ENCODE measurements around the gene CASP2.

CASP2 gene

GRCh38 chr7:143299346-143299745 lies 11.2 kb downstream of the CASP2 start:
- no peak for DNase-seq

DNA sequence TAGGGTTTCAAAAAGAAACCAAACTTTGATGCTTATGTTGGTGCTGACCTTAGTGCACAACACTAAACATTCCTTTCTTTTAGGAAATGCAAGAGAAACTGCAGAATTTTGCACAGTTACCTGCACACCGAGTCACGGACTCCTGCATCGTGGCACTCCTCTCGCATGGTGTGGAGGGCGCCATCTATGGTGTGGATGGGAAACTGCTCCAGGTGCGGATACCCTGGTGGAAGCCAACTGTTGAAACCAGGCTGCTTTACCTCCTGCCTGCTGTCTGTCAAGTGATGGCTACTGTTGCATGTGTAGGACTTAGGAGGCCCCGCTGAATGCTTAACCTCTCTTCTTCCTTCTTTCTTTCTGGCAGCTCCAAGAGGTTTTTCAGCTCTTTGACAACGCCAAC lies 11.7 kb downstream of the CASP2 start:
- DNase-seq = no peak

DNA sequence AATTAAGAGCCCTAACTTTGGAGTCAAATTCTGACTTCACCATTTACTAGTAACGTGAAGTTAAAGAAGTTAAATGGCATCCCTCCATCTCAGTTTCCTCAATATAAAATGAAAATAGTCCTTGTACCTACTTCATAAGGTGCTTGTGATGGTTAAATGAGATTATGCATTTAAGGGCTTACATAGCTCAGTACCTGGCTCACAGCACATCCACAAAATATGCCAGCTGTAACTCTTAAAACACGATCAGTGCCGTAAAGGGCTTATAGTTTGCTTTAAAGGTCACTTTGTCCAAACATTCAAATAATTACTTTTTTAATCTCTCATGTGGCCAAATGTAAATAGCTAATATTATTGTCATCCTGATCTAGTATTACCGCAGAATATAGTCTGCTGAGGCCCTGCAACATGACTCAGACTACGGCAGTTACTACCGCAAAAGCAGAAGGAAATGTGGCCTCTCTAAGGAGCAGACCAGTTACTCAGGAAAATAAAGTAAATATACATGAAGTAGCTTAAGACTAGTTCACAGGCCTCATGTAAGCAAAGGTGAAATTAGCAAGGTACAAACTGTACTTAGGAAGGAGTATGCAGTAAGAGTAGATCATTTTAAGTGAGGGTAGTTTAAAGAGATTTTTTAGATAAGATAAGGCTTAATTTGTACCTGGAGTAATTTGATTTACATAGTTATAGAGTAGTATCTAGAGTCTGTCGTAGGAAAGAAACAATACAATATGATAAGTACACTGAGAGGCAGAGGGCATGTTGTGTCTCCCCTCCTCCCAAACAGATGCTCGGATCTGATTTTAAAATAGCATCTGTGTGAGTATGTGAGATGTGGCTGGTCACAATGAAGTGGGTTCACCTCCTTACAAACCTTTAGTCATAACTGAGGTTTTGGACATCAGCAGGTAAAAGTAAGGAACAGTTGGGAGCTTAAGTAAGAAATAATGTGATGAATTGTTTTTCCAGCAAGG lies 13.1 kb downstream of the CASP2 start:
- DNase-seq = no peak

DNA sequence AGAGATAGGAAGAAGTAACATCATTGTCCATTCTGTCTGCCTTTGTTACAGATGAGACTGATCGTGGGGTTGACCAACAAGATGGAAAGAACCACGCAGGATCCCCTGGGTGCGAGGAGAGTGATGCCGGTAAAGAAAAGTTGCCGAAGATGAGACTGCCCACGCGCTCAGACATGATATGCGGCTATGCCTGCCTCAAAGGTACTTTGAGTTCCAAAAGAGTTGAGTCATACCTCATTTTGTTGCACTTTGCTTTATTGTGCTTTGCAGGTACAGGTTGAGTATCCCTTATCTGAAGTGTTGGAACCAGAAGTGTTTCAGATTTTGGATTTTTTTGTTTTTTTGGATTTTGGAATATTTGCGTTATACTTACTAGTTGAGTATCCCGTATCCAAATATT lies 15.6 kb downstream of the CASP2 start:
- DNase-seq = no peak

DNA sequence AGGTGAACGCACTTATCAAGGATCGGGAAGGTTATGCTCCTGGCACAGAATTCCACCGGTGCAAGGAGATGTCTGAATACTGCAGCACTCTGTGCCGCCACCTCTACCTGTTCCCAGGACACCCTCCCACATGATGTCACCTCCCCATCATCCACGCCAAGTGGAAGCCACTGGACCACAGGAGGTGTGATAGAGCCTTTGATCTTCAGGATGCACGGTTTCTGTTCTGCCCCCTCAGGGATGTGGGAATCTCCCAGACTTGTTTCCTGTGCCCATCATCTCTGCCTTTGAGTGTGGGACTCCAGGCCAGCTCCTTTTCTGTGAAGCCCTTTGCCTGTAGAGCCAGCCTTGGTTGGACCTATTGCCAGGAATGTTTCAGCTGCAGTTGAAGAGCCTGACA lies 16.8 kb downstream of the CASP2 start:
- no peak for DNase-seq

DNA sequence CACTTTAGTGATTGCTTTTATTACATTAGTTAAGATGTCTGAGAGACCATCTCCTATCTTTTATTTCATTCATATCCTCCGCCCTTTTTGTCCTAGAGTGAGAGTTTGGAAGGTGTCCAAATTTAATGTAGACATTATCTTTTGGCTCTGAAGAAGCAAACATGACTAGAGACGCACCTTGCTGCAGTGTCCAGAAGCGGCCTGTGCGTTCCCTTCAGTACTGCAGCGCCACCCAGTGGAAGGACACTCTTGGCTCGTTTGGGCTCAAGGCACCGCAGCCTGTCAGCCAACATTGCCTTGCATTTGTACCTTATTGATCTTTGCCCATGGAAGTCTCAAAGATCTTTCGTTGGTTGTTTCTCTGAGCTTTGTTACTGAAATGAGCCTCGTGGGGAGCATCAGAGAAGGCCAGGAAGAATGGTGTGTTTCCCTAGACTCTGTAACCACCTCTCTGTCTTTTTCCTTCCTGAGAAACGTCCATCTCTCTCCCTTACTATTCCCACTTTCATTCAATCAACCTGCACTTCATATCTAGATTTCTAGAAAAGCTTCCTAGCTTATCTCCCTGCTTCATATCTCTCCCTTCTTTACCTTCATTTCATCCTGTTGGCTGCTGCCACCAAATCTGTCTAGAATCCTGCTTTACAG lies 17.4 kb downstream of the CASP2 start:
- DNase-seq = no peak

DNA sequence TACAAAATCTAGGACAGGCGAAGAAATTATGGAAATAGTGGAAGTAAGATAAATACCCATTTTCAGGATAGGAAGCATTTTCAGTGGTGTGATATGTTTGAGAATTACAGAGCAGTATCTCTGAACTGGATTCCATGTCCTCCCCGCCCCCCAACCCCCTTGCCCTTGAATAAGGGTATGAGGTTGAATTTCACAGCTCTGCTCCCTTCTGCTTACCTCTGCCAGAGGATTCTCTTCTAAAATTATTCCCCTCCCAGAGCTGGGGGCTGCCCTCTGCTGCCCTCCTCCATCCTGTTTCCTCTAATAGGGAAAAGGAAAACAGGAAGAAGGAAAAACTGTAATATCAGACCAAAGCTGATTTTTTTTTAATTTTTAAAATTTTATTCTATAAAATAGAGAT lies 20.5 kb downstream of the CASP2 start:
- no peak for DNase-seq

DNA sequence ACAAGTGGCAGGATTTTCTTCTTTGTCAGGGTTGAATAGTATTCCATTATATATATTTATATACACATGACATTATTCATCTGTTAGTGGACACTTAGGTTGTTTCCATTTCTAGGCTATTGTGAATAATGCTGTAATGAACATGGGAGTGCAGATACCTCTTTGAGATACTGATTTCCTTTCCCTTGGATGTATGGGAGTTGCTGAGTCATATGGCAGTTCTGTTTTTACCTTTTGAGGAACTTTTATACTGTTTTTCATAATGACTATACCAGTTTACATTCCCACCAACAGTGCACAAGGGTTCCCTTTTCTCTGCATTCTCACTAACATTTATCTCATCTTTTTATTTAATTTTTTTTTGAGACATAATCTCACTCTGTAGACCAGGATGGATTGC lies 26.0 kb downstream of the CASP2 start:
- no peak for DNase-seq

- no peak for DNase-seq
These were observed 27.6 kb downstream of the CASP2 start, which contains the start of gene CLCN1 for GRCh38 chr7:143315776-143316175. Gene CLCN1 (plus strand): TSS chr7:143316111. CDS start chr7:143316213, 102 bp downstream.

- no peak for DNase-seq
These were observed 28.3 kb downstream of the CASP2 start for GRCh38 chr7:143316492-143316891.

DNA sequence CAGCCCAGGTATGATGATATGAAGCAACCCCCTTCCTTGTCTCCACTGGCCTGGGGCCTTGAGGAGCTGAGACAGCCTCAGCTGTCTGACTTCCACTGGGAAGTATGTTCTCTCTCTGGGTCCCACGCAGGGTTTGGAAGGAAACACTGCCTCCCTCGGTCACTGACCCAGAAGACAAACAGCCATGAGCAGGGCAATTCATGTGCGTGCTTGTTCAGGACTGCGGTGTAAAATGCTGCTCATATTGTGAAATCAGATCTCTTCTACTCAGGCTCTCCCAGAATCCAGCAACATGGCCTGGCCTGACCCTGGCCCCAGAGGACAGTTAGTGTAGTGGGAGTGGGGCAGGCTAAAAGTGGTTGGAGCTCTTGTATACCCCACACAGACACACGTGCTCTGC lies 30.5 kb downstream of the CASP2 start:
- DNase-seq = no peak

DNA sequence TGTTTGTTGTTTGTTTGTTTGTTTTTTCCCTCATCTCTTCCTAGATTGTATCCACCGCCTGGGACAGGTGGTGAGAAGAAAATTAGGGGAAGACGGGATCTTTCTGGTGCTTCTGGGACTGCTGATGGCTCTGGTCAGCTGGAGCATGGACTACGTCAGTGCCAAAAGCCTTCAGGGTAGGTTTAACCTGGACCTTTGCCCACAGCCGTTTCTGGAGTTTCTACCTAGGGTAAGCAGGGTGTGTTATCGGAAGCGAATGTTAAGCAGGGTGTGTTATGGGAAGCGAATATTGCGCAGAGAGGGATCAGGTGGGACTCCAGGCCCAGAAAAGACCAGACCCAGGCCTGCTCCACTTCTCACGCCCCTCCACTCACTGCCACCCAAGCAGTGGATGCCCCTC lies 32.5 kb downstream of the CASP2 start:
- DNase-seq = no peak

DNA sequence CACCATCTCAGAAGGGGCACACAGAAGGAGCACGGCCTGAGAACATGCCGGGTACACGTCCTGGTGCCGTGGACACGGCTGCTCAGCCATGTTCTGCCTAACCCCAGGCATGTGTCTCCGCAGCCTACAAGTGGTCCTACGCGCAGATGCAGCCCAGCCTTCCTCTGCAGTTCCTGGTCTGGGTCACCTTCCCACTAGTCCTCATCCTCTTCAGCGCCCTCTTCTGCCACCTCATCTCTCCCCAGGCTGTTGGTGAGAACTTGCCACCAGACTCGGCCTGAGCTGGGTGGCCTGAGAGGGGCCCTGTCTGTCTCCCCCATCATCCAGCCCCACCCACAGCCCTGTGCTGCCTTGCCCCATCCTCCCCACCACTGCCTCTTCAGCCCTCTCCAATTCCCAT lies 33.1 kb downstream of the CASP2 start:
- no peak for DNase-seq

GRCh38 chr7:143321734-143322133 lies 33.6 kb downstream of the CASP2 start:
- DNase-seq = no peak

- DNase-seq = no peak
These were observed 34.8 kb downstream of the CASP2 start for GRCh38 chr7:143322760-143323633.

DNA sequence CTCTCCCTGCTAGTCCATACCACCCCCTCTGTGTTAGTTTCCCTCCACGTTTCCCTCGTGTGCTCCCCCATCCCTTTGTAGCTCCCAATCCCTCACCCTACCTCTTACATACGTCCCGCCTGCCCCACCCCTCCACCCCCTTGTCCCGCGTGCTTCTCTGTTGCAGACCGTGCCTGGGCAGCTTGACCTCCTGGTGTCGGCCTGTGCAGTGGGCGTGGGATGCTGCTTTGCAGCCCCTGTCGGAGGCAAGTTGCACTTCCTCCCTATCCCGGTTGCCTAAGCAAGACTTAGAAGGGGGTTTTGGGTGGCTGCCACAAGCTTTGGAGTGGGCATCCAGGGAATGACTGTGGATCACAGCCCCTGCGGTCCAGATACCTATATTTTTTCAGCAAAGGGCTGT lies 35.5 kb downstream of the CASP2 start:
- no peak for DNase-seq

DNA sequence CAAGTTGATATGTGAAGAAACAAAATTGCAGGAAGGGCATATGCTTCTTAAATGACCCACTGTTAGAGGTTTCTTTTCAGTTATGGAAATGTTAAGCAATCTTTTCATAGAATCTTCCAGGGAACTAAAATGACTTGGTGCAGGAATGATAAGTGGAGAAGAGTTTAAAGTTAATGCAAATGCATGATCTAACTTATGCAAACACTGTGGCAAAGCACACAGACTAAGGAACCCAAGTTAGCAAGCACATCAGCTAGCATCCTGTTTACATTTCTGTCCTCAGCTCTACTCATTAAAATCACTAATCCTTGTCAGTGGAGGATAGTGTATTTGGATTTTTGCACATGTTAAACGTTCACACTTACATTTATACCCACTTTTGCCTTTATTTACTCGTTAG lies 37.1 kb downstream of the CASP2 start:
- no peak for DNase-seq

GRCh38 chr7:143327903-143328302 lies 39.8 kb downstream of the CASP2 start:
- DNase-seq = no peak

GRCh38 chr7:143329471-143330170 lies 41.5 kb downstream of the CASP2 start:
- no peak for DNase-seq

GRCh38 chr7:143331179-143331801 lies 43.1 kb downstream of the CASP2 start:
- no peak for DNase-seq

DNA sequence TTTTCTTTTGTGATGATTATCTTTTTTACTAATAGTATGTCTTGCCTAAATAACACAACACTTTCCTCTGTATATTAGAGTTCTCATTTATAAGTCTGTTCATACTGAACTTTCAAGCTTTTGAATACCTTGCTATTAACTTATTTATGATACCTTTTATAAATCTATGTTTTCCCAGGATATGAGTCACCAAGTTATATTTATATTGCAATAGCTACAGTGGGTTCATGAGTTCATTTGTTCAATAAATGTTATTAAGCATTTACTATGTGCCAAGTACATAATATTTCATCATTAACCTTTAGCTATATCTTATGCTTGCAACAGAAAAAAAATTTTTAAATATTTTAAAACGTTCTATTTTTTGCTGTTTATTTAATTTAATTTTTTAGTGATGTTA lies 46.1 kb downstream of the CASP2 start:
- no peak for DNase-seq

GRCh38 chr7:143337216-143337615 lies 49.1 kb downstream of the CASP2 start:
- DNase-seq = no peak
